ENCODE data around the gene INO80.
"Not testable (repeated sequence)": the region's sequence is repeated elsewhere in the genome, so short reads cannot be mapped to it uniquely, and the experiment has no call there.

The INO80 gene

DNA sequence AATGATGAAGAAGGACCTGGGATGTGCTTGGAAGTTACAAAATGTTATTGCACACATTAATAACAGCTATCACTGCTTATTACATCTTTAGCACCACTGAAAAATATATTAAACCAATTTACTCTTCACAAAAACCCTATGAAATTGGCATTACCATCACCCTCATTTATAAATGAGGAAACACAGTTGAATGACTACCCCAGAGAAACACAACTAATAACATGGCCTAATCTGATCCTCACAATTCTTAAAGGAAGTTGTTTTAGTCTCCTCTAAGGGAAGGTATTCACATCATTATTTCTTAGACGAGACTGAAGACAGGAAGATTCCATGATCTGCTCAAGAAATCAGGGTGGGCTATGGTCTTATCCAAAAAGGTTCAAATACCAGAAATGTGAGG, 35.9 kb downstream of the INO80 start:
- Mint-ChIP-seq H3K27me3 (no peaks in the 10 kb centered on the region), H3K4me1 (no peaks in the 10 kb centered on the region), H3K9me3 (no peaks in the 10 kb centered on the region), H3K27ac (no peak overlapping the region), H3K4me3 (no peak overlapping the region)
- ATAC-seq, result no peak
- no peak for DNase-seq

GRCh38 chr15:41079717-41080116, 36.4 kb downstream of the INO80 start:
- no peak overlapping the region for H3K4me3 Mint-ChIP-seq
- no peak overlapping the region for H3K27ac Mint-ChIP-seq
- H3K27me3 Mint-ChIP-seq, result no peaks in the 10 kb centered on the region
- DNase-seq, result no peak
- no peaks in the 10 kb centered on the region for H3K4me1 Mint-ChIP-seq
- no peaks in the 10 kb centered on the region for H3K9me3 Mint-ChIP-seq
- ATAC-seq, result no peak

- not testable (repeated sequence) for H3K27me3 Mint-ChIP-seq, H3K4me3 Mint-ChIP-seq, ATAC-seq, DNase-seq, H3K27ac Mint-ChIP-seq, H3K9me3 Mint-ChIP-seq, H3K4me1 Mint-ChIP-seq
Observed at GRCh38 chr15:41078879-41079278, 37.2 kb downstream of the INO80 start.

GRCh38 chr15:41078125-41078524, 38.0 kb downstream of the INO80 start:
- DNase-seq, result no peak
- no peak for ATAC-seq
- H3K27me3 Mint-ChIP-seq, result no peaks in the 10 kb centered on the region
- no peak overlapping the region for H3K4me3 Mint-ChIP-seq
- no peak overlapping the region for H3K27ac Mint-ChIP-seq
- no peaks in the 10 kb centered on the region for H3K9me3 Mint-ChIP-seq
- no peaks in the 10 kb centered on the region for H3K4me1 Mint-ChIP-seq

GRCh38 chr15:41073028-41073427, 43.1 kb downstream of the INO80 start:
- Mint-ChIP-seq H3K27me3 (no peaks in the 10 kb centered on the region), H3K27ac (no peak overlapping the region), H3K9me3 (no peaks in the 10 kb centered on the region), H3K4me1 (no peaks in the 10 kb centered on the region), H3K4me3 (no peak overlapping the region)
- ATAC-seq (no peak), DNase-seq (no peak)

GRCh38 chr15:41072013-41072412, 44.1 kb downstream of the INO80 start:
- no peaks in the 10 kb centered on the region for H3K4me1 Mint-ChIP-seq
- no peaks in the 10 kb centered on the region for H3K27me3 Mint-ChIP-seq
- H3K4me3 Mint-ChIP-seq, result no peak overlapping the region
- no peaks in the 10 kb centered on the region for H3K9me3 Mint-ChIP-seq
- DNase-seq (no peak), ATAC-seq (no peak)
- H3K27ac Mint-ChIP-seq, result no peak overlapping the region

DNA sequence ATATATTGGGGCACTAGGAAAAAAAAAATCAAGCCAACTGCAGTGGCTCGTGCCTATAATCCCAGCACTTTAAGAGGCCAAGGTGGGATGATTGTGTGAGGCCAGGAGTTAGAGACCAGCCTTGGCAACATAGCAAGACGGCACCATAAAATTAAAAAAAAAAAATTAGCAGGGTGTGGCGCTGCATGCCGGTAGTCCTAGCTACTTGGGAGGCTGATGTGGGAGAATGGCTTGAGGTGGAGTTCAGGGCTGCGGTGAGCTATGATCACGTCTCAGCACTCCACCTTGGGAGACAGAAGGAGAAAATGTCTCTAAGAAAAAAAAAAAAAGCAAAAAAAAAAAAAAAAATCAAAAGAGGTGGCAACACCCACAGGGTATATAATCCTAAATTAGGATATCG, 49.6 kb downstream of the INO80 start:
- Mint-ChIP-seq H3K4me3 (no peak overlapping the region), H3K27ac (no peak overlapping the region), H3K9me3 (no peaks in the 10 kb centered on the region), H3K27me3 (no peaks in the 10 kb centered on the region), H3K4me1 (no peaks in the 10 kb centered on the region)
- DNase-seq (no peak), ATAC-seq (no peak)

DNA sequence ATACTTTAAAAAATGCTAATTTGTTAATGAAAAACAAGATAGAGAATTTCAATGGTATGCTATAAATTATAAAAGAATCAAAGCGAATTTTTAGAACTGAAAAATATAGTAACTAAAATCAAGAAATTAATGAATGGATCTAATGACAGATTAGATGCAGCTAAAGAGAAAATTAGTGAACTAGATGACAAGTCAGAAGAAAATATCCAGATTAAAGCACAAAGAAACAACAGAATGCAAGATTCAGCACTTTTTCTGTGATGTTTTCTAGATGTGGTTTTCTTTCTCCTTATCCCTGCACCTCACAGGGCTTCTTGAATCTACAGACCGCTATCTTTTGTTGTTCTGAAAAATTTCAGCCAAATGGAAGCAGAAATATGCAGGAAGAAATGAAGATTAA, 54.4 kb downstream of the INO80 start:
- Mint-ChIP-seq H3K9me3 (no peaks in the 10 kb centered on the region), H3K27me3 (no peaks in the 10 kb centered on the region), H3K4me3 (no peak overlapping the region), H3K4me1 (no peaks in the 10 kb centered on the region), H3K27ac (no peak overlapping the region)
- no peak for ATAC-seq
- no peak for DNase-seq

- DNase-seq, result no peak
- H3K4me3 Mint-ChIP-seq, result no peak overlapping the region
- no peak overlapping the region for H3K27ac Mint-ChIP-seq
- H3K27me3 Mint-ChIP-seq, result no peaks in the 10 kb centered on the region
- no peaks in the 10 kb centered on the region for H3K9me3 Mint-ChIP-seq
- no peaks in the 10 kb centered on the region for H3K4me1 Mint-ChIP-seq
- no peak for ATAC-seq
Observed at GRCh38 chr15:41060505-41060904, 55.6 kb downstream of the INO80 start.

- DNase-seq (no peak), ATAC-seq (no peak)
- Mint-ChIP-seq H3K4me3 (no peak overlapping the region), H3K27me3 (no peaks in the 10 kb centered on the region), H3K4me1 (no peaks in the 10 kb centered on the region), H3K9me3 (no peaks in the 10 kb centered on the region), H3K27ac (no peak overlapping the region)
Observed at GRCh38 chr15:41056810-41057209, 59.3 kb downstream of the INO80 start.

GRCh38 chr15:41055706-41056105, 60.4 kb downstream of the INO80 start:
- H3K4me3 Mint-ChIP-seq, result no peak overlapping the region
- DNase-seq (no peak), ATAC-seq (no peak)
- no peaks in the 10 kb centered on the region for H3K4me1 Mint-ChIP-seq
- no peaks in the 10 kb centered on the region for H3K27me3 Mint-ChIP-seq
- no peak overlapping the region for H3K27ac Mint-ChIP-seq
- no peaks in the 10 kb centered on the region for H3K9me3 Mint-ChIP-seq

- H3K27ac Mint-ChIP-seq, result no peak overlapping the region
- peaks cover 6% of the 10 kb centered on the region for H3K4me1 Mint-ChIP-seq
- ATAC-seq, result no peak
Observed at GRCh38 chr15:41051139-41051538, 64.9 kb downstream of the INO80 start.

DNA sequence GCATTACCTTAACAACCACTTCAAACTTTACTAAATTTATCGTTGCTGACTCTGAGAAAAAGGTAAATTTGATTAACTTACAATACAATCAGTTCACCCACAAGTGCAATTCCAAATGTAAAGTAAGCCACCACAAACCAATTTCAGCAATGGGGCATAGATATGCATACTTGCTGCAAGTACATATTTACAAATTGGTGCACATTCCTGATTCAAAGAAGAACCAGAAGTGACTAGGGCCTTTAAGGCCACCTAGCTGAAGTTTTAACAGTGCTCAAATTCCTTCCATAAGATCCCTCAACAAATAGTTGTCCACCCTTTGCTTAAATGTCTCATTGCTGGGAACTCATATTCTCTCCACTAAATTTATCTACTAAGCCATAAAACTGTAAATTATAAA, 67.2 kb downstream of the INO80 start:
- ATAC-seq, result no peak
- H3K27me3 Mint-ChIP-seq, result no peaks in the 10 kb centered on the region
- no peak overlapping the region for H3K27ac Mint-ChIP-seq
- no peak overlapping the region for H3K4me3 Mint-ChIP-seq
- H3K9me3 Mint-ChIP-seq, result no peaks in the 10 kb centered on the region
- H3K4me1 Mint-ChIP-seq, result peaks cover 6% of the 10 kb centered on the region
- no peak for DNase-seq

More at GRCh38 chr15:41051139-41051538, 64.9 kb downstream of the INO80 start:
- Mint-ChIP-seq H3K4me3 (no peak overlapping the region), H3K27me3 (no peaks in the 10 kb centered on the region), H3K9me3 (no peaks in the 10 kb centered on the region)
- no peak for DNase-seq

GRCh38 chr15:41048397-41048796, 67.7 kb downstream of the INO80 start:
- no peak for DNase-seq
- H3K9me3 Mint-ChIP-seq, result no peaks in the 10 kb centered on the region

GRCh38 chr15:41047474-41047873, 68.6 kb downstream of the INO80 start:
- ATAC-seq, result no peak
- Mint-ChIP-seq H3K4me3 (no peak overlapping the region), H3K27ac (peak overlapping the region in 1 of 2 donors; percentile 12), H3K27me3 (no peaks in the 10 kb centered on the region), H3K9me3 (no peaks in the 10 kb centered on the region), H3K4me1 (peaks cover 6% of the 10 kb centered on the region)
- no peak for DNase-seq

More at GRCh38 chr15:41048397-41048796, 67.7 kb downstream of the INO80 start:
- no peaks in the 10 kb centered on the region for H3K27me3 Mint-ChIP-seq
- no peak overlapping the region for H3K27ac Mint-ChIP-seq
- H3K4me3 Mint-ChIP-seq, result no peak overlapping the region
- ATAC-seq, result no peak
- peaks cover 6% of the 10 kb centered on the region for H3K4me1 Mint-ChIP-seq

DNA sequence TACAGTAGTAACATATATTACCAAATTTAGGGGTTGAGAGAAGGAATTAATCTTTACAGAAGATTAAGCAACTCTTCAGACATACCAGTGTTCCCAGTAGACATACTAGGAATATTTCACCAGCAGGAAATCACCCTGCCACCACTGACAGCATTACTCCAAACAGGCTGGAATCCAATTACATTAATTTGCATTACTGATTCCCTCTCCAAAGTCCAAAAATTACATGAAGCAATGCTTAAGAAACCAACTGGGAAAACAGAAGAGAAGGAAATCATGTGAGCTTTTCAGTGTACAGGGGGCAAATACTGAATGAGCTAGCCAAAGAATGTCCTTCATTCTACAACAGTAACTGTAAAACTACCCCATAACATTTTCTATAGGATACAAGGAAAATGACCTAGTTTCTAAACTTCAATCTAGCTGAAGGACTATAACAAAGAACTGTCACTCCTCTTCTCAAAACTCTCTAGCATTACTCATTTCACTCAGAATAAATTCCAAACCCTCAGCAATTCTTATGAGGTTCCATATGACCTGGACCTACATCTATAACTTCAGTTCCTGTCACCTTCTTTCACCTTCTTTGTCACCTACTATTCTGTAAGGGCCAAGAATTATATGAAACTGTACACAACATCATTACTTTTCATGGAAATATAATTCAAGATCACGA, 72.7 kb downstream of the INO80 start:
- ATAC-seq (no peak), DNase-seq (no peak)
- no peak overlapping the region for H3K27ac Mint-ChIP-seq
- H3K4me3 Mint-ChIP-seq, result no peak overlapping the region
- H3K9me3 Mint-ChIP-seq, result no peaks in the 10 kb centered on the region
- no peaks in the 10 kb centered on the region for H3K27me3 Mint-ChIP-seq
- peaks cover under 1% of the 10 kb centered on the region for H3K4me1 Mint-ChIP-seq

DNA sequence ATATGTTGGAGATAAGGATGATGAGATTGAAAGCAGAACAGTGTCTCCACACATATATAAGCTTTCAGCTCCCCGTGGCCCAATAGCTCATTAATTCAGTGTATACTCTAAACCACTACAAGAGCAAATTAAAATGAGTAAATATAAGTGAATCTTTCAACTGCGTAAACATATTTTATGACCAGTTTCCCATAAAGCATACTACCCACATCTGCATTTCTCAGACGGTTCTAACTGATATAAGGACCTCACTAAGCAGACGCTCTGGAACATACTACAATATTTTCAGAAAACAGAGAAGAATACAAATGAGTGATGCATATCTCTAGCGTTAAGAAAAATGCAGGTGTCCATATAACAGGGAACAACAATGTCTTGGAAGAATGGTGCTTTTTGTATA, 73.2 kb downstream of the INO80 start:
- ATAC-seq (no peak), DNase-seq (no peak)
- Mint-ChIP-seq H3K4me3 (no peak overlapping the region), H3K27me3 (no peaks in the 10 kb centered on the region), H3K9me3 (no peaks in the 10 kb centered on the region), H3K4me1 (no peaks in the 10 kb centered on the region), H3K27ac (no peak overlapping the region)
